BJ (cell line): ENCODE measurements around the gene WNT5B. TPM values are rescaled to one million over a fixed set of nuclear protein-coding genes. Genes with fewer than 3 reads are reported as not detected.

Experiments
- CTCF ChIA-PET: fragments of 350-600 bp; formaldehyde crosslinking; extraction: SDS; loops from one replicate; lab custom pipeline; 2021; ENCODE audit warnings: antibody characterized with exemption, inconsistent platforms; lab: Yijun Ruan, JAX
- POLR2A ChIA-PET: fragments of 300-600 bp; sonication (Branson Sonifier 250); formaldehyde crosslinking; extraction: SDS; loops from one replicate; lab custom pipeline; 2021; ENCODE audit warnings: antibody characterized with exemption; lab: Charles Lee
- DNase-seq: peaks from one replicate; pipeline ENCODE4 v3.0.0-alpha.2; 2011; ENCODE audit warnings: low read depth
- H3K27me3 ChIP-seq: 2 replicates; pipeline ENCODE4 v1.6.0; 2011; ENCODE audit warnings: low read length; ENCODE audit not compliant: control insufficient read depth, insufficient read depth
- H3K36me3 ChIP-seq: 2 replicates; pipeline ENCODE4 v1.5.1; 2011; ENCODE audit warnings: low read length; ENCODE audit not compliant: control insufficient read depth, insufficient read depth
- H3K4me3 ChIP-seq: 2 replicates; pipeline ENCODE4 v1.5.1; 2011; ENCODE audit warnings: low read depth, mild to moderate bottlenecking, control low read depth, low read length
- polyA minus RNA-seq: library from RNA; depleted of rRNA, polyadenylated mRNA; stranded (reverse); fragments of >200 nt; gene quantifications from 2 replicates; pipeline ENCODE4 v1.2.3, GENCODE V29; 2011; rRNA and poly(A)+ RNA removed
- polyA plus RNA-seq: library from polyadenylated mRNA; depleted of rRNA; stranded (reverse); fragments of >200 nt; gene quantifications from 2 replicates; pipeline ENCODE4 v1.2.3, GENCODE V29; 2011; rRNA removed
- TF ChIP-seq, protein P1 (sequence below): IDR thresholded peaks from 2 replicates; pipeline ENCODE4 v1.5.1; 2011; ENCODE audit warnings: low read depth, mild to moderate bottlenecking, control low read depth, inconsistent platforms, low read length, moderate library complexity; ENCODE audit not compliant: insufficient read depth

The WNT5B gene
- 38.7 and 57.3 TPM in 2 replicates for polyA plus RNA-seq
- polyA minus RNA-seq: 38.0 and 53.6 TPM in 2 replicates

DNA sequence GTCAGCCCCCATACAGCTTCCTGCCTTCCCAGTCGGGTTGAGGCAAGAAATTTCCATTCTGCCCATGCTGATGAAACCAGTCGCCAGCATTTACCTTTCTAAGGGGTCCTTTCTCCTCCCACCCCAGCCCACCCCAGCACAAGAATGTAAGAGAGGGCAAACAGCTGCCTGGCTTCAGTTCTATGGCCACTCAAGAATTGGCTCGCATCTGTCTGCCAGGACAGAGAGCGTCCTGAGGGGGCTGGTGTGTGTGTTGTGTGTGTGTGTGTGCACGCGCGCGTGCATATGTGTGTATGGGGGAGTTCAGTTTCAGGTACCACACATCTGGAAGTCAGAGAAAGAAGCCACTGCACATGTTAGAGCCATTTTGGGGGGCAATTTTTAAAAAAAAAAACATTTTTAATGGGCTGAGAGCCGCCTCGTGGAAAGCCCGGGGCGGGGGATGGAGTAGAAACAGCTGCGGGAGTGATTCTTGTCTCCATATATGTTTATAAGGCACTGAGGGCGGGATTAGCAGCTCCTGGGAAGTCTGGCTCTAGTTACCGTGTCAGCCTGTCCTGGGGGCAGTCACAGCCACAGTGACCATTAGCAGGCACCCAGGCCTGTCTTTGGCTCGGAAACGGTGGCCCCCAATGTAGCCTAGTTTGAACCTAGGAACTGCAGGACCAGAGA lies at the start of gene WNT5B:
TSS of gene WNT5B (plus strand) at position 566 of the 672 bp plus-strand sequence. CDS start 2,124 bp downstream, outside the sequence.
- CTCF ChIA-PET: interaction anchor here (0.6 to 2.5 kb wide), 6 partner anchors 16 to 167 kb away, joined by 3 to 11 read pairs (median 3); no protein-coding TSS in a partner anchor
- Histone ChIP-seq H3K36me3 (peaks cover 4% of the 10 kb centered on the region), H3K27me3 (no peaks in the 10 kb centered on the region), H3K4me3 (peak within 1 kb of the TSS; percentile 37)
- TF ChIP-seq, protein P1, sequence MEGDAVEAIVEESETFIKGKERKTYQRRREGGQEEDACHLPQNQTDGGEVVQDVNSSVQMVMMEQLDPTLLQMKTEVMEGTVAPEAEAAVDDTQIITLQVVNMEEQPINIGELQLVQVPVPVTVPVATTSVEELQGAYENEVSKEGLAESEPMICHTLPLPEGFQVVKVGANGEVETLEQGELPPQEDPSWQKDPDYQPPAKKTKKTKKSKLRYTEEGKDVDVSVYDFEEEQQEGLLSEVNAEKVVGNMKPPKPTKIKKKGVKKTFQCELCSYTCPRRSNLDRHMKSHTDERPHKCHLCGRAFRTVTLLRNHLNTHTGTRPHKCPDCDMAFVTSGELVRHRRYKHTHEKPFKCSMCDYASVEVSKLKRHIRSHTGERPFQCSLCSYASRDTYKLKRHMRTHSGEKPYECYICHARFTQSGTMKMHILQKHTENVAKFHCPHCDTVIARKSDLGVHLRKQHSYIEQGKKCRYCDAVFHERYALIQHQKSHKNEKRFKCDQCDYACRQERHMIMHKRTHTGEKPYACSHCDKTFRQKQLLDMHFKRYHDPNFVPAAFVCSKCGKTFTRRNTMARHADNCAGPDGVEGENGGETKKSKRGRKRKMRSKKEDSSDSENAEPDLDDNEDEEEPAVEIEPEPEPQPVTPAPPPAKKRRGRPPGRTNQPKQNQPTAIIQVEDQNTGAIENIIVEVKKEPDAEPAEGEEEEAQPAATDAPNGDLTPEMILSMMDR: no peak
- POLR2A ChIA-PET: interaction anchor here (0.7 kb wide), 1 partner anchor 849 kb away, joined by 5 read pairs; no protein-coding TSS in a partner anchor
- no peak for DNase-seq

DNA sequence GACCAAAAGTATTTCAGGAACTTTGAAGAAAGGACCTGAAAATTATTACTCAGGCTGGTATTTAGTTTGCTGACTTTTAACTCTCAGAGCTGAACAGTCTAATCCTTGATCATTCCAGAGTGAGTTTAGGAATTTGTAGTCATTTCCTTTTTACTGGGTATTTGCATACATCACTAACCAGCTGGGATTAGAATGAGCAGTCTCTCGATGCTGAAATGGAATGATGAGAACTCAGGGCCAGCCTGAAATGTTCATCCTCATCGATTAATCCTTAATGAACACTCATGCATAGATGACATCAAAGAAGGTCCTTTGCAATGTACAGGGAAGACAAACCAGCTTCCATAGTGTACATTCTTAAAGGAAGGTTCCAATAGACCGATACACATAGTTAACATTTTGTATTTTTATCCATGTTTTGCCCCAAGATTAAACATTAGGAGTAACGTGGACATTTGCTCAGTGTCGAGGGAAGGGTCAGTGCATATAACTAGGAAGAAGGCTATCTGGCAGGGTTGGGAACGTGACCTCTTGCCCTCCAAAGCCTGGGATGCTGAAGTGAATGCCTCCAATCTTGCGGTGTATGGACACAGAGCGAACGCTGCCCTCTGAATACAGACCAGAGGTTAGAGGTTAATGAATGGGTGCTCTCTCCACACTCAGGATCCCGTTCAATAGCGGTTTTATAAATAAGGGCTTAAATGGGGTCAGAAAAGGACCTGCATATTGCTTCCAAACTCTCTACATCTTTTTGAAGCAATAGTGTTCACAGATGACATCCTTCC lies 49.2 kb upstream of the WNT5B start:
- ChIA-PET CTCF (interaction anchor here (0.6 to 4.8 kb wide), 6 partner anchors 30 to 630 kb away, joined by 3 to 85 read pairs (median 5); partner anchors contain the start of gene RAD52), POLR2A (interaction anchor here (0.7 kb wide), 2 partner anchors 90 to 828 kb away, joined by 5 to 6 read pairs; no protein-coding TSS in a partner anchor)
- DNase-seq: no peak
- Histone ChIP-seq H3K27me3 (no peaks in the 10 kb centered on the region), H3K4me3 (no peak overlapping the region), H3K36me3 (no peaks in the 10 kb centered on the region)
- TF ChIP-seq, protein P1: no peak

DNA sequence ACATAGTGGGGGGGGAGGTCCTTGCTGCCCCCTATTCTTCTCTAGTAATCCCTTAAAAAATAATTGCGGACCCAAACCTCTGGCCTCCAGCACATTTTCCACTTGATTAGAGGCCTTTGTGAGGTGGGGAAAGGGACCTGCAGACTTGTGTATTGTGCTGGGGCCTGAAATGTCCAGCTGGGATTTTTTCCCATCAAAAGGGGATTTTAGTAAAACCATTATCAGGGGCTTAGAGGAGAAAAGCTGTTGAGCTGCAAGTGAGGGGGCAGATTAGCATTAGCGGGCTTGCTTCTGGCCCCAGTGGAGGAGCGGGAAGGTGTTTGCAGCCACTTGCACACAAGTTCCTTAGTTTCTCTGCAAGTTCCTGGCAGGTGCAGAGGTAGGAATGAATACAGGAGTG lies 48.5 kb upstream of the WNT5B start:
- POLR2A ChIA-PET: no interaction called here

DNA sequence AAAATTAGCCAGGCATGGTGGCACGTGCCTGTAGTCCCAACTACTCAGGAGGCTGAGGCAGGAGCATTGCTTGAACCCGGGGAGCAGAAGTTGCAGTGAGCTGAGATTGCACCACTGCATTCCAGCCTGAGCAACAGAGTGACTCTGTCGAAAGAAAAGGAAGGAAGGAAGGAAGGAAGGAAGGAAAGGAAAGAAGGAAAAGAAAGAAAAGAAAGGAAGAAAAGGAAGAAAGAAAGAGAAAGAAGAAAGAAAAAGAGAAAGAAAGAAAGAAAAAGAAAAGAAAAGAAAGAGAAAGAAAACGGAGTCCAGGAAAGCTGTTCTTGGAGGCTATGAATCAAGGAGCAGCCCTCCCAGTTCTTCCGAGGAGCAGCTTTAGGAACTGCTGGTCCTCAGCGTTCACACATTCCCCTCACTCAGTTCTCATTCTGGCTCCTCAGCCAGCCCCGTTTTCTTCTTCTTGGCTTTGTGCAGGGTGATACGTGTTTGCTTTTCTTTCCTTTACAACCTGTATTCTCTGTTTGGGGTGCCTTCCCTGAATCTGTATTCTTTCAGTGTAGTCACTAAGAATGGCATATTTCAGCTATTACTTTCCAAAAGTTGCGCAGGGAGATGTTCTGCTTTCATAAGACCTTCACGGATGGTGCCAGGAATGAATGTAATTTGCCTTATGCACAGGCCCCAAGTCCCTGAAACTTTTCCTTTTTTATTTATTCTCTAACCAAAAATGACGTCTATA lies 46.9 kb upstream of the WNT5B start:
- POLR2A ChIA-PET: interaction anchor here (0.7 kb wide), 1 partner anchor 805 kb away, joined by 8 read pairs; no protein-coding TSS in a partner anchor
- TF ChIP-seq, protein P1: no peak
- H3K27me3 ChIP-seq: no peaks in the 10 kb centered on the region
- H3K36me3 ChIP-seq: no peaks in the 10 kb centered on the region
- CTCF ChIA-PET: interaction anchor here (0.7 to 4.8 kb wide), 12 partner anchors 21 to 1007 kb away, joined by 4 to 85 read pairs (median 5); no protein-coding TSS in a partner anchor
- no peak for DNase-seq
- H3K4me3 ChIP-seq: no peak overlapping the region

More for the DNA sequence above, 48.5 kb upstream of the WNT5B start:
- CTCF ChIA-PET: interaction anchor here (1.4 to 4.8 kb wide), 2 partner anchors 106 to 463 kb away, joined by 4 to 85 read pairs; no protein-coding TSS in a partner anchor
- no peak overlapping the region for H3K4me3 ChIP-seq
- H3K36me3 ChIP-seq: no peaks in the 10 kb centered on the region
- H3K27me3 ChIP-seq: no peaks in the 10 kb centered on the region
- DNase-seq: no peak
- TF ChIP-seq, protein P1: no peak
